CD4-positive, alpha-beta T cell treated with Interleukin-17A for 1 hour (primary cell): ENCODE results near the gene RNF224.
"Not testable (repeated sequence)": the region's sequence is repeated elsewhere in the genome, so short reads cannot be mapped to it uniquely, and the experiment has no call there.

ENCODE experiments used
- DNase-seq: peaks from one replicate; pipeline ENCODE4 v3.0.0-alpha.2; 2020

RNF224 gene

GRCh38 chr9:137241490-137242268 lies 14.4 kb downstream of the RNF224 start:
- DNase-seq: peak; percentile 65

GRCh38 chr9:137242269-137243203 lies 15.2 kb downstream of the RNF224 start:
- no peak for DNase-seq

DNA sequence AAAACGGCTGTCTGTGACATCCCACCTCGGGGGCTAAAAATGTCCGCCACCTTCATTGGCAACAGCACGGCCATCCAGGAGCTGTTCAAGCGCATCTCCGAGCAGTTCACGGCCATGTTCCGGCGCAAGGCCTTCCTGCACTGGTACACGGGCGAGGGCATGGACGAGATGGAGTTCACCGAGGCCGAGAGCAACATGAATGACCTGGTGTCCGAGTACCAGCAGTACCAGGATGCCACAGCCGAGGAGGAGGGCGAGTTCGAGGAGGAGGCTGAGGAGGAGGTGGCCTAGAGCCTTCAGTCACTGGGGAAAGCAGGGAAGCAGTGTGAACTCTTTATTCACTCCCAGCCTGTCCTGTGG lies 15.9 kb downstream of the RNF224 start:
- not testable (repeated sequence) for DNase-seq

DNA sequence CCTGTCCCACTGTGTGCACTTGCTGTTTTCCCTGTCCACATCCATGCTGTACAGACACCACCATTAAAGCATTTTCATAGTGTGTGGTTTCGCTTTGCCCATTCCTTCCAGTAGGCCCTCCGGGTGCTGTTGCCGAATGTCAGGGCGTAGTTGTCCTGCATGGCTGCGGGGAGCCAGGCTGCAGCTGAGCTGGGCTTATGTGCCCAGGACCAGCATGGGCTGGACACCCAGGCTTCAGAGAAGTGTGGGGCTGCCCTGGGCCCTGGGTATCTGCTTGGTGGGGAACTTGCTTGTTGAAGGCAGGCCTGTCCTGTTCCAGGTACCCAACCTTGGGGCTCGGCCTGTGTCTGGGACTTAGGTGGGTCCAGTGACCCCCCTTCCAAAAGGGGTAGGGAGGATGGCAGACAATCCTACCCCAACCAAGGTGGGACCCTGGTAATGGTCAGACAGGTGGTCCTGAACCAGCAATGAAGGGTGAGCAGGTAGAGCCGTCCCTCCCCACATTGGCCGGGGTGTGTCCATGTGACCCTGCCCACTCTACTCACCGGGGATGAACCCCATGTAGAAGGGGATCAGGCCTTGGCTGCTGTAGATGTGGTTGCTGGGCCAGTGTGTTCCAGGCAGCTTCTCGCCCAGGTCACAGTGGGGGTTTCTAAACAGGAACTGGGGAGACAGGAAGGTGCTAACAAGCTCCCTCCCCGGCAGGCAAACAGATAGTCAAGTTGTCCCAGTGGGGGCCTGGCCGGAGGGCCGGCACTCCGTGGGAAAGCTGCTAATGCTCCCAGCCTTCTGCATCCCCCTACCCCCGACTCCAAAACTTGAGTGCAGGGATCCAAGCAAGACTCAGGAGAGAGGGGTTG lies 16.6 kb downstream of the RNF224 start:
- DNase-seq: no peak

- DNase-seq: no peak
Measured at GRCh38 chr9:137244486-137245449, 17.5 kb downstream of the RNF224 start.

DNA sequence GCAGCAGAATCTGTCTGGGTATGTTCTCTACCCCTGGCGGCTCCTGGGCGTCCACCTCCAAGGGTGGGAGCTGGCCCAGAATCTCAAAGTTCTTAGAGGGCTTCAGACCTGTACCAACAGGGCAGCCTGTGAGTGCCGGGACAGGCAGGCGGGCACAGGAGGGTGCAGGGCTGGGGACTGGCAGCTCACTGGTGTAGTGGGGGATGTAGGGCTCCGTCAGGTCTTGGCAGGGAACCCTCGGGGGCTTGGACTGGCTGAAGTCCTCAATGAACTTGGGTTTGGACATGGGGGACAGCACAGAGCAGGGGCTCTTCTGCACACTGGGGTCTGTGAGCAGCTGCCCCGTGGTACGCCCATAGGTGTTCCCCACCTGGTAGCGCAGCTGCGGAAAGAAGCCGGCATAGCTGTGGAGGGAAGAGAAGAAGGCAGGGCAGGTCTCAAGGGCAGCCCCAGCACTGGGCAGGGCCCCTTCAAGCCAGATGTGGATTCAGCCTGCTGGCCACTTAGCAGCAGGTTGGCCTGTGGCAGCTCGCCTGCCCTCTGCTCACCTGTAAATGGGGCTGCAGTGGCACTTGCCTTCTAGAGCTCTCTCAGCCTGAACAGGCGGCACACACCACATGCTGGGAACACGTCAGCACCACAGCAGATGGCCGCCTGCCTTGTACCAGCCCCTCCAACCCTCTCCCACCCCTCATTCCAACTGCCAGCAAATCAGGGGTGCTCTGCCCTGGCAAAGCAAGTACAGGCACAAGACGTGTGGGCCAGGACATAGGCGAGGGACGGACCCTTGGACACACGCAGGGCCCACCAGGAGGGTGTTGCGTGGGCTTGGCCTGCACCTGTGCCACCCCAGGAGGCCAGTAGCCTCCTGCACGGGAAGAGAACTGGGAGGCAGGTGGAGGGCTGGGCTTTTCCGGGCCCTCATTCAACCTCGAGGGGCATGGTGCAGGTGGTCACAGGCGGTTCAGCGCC lies 18.4 kb downstream of the RNF224 start:
- no peak for DNase-seq

DNA sequence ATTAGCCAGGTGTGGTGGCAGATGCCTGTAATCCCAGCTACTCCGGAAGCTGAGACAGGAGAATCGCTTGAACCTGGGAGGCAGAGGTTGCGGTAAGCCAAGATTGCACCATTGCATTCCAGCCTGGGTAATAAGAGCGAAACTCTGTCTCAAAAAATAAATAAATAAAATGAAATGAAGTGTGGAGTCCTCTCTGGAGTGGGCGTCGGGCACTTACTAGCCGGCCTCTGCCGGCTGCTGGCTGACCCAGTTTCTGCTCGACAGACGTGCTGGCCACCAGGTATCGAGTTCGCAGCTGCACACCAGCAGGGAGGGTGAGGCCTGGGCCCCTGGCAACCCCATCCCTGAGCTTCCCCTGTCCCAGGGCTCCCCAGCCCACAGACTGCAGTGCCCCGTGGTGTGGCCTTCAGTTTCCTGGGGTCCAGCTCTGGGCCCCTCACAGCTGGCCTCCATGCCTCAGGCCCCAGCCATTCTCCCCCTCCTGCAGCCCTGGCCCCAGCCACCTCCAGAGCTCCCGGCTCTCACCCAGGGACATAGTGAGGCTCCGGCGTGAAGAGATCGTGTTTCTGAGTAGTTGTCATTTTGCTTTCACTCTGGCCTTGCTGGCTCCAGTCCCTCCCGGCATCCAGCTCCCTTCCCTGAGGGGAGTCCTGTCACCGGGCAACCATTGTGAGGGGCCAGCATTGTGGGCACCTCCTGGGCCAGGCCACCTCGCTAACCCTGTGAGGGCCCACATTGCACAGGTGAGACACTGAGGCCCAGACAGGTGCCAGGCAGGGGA lies 20.0 kb downstream of the RNF224 start:
- DNase-seq: no peak

GRCh38 chr9:137247916-137248175 lies 20.5 kb downstream of the RNF224 start:
- DNase-seq: no peak

- no peak for DNase-seq
Measured at GRCh38 chr9:137250329-137251193, 23.3 kb downstream of the RNF224 start.

DNA sequence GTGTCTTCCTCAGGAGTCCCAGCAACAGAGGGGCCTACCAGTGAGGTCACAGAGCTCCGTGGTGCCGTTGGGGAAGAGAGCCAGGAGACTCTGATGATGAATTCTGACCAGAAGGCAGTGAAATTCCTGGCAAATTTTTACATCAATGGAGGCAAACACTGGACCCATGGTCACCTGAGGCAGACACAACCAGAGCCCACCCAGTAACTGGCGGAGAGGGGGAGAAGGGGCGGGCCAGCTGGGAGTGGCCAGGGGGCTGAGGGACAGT lies 23.8 kb downstream of the RNF224 start, which contains the start of gene STPG3:
Gene STPG3, plus strand, starts transcription at position 93 of the 268 bp plus-strand sequence. Its CDS starts 1 bp downstream, at position 94.
- DNase-seq: no peak

- DNase-seq: no peak
Measured at GRCh38 chr9:137251490-137252268, 24.4 kb downstream of the RNF224 start.

DNA sequence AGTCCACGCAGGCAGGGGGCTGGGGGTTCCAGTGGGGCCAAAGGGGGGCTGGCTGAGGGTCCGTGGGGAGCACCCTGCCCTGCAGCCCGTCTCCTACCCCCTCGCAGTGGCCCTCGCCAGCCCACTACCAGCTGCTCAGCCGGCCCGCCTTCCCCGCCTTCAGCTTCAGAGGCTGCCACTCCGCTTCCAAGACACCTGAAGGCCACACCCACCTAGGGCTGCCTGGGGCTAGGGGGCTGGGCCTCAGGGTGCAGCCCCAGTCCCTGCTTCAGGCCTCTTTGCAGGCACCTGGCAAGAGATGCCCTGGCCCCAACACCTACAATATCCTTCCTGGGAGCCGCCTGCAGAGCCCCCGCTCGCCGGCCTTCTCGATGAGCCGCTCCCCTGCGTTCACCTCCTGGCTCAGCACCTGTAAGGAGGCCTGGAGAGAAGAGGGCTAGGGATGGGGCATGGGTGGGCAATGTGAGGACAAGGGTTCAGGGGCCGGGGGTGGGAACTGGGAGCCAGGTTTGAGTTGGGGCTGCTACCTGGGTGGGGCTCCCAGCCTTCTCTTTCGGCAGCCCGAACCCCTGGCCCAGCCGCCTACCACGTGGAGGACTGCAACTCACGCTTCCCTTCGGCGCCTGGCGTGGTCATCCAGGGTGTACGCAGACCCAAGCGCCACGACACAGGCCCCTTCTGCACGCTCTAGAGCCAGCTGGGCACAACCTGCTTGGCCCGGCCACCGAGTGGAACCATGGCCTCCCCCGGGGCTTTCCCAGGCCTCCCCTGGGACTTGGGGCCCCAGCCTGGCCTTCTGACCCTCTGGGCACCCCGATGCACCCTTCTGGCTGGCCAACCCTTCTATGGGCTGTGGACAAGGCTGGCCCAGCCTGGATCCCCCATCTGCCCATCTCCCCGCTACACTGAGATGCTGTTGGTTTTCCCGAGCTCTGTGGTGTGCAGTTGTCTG lies 25.5 kb downstream of the RNF224 start:
- no peak for DNase-seq

DNA sequence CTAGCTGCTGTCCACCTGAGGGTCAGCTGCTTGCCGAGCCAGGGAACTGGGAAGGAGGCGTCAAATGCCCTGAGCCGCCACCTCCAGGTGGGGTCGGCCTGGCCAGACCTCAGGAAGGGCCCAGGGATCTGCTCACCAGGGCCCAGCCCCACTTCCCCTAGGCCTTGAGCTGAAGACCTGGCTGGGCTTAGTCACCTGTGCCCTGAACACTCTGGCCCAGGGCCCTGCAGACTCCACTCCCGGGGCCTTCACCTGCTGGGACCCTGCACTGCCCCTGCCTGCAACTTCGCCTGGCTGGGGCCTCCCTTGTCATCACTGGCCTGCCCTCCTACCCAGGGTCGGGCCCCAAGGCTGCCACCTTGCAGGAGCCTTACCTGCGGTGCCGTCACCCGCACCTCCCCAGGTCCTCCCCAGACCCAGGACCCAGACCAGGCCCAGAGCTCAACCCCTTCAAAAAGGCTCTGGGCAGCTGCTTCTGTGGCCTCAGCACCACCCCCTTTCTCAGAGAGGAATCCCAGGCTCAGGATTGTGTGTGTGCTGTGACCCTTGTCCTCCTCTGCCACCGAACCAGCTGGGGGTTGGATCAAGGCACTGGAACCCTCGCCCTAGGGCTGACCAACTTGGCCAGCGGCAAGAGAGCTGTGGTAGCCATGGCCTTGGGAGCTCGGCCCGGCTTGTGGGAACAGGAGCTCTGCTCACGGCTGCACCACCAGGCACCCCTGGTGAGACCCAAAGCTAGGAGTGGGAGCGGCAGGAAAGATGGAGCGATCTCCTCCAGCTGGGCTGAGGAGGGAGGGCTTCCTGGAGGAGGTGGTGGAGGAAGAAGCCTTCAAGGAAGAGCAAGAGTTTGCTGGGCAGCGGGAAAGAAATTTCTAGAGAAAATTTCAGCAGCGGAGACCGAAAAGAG lies 26.7 kb downstream of the RNF224 start:
- no peak for DNase-seq

DNA sequence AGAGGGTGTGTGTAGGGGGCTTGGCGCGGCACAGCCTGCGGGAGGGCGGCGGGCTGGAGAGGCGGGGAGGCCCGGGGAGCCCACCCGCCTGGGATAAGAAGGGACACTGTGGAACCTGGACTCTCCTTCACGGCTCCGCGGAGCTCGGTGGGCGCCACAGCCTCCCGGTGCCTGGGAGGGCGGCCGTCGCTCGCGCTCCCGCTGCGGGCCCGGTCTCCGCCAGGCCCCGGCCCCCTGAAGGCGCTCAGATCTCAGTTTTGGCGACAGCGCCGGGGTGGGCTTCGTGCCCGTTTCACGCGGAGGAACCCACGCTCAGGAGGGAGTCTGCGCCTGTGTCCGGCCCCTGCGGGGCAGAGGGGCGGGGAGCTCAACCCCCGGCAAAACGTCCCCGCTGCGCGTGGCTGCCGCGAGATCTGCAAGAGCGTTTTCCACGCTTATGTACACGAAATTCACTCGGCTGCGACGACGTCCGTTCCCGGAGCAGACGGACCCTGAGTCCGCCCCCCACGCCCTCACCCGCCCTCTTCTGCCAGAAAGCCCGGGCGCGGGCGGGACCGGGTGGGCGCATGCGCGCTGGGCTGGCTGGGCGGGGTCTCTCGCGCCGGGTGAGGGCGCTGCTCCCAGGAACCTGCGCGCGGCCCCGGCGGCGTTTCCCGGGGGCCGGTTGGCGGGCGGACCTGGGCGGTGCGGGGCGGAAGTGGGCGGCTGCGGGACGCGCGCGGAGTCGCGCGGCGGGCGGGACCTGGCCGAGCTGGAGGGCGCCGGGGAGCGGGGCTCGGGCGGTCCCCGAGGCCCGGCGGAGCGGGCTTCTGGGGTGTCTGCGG lies 27.5 kb downstream of the RNF224 start, which contains the start of gene NELFB:
Gene NELFB, plus strand, starts transcription at position 704 of the 824 bp plus-strand sequence.
- peak; percentile 94 for DNase-seq
